HCT116 (cell line): ENCODE data around the gene PHACTR1. TPM values are rescaled to one million over a fixed set of nuclear protein-coding genes. Genes with fewer than 3 reads are reported as not detected.

Experiments used
- ATAC-seq: fragments of 200-7000 bp; cut with Tn5 transposase; 2 replicates; pipeline ENCODE4 v1.9.1; 2020; ENCODE audit warnings: mild to moderate bottlenecking, moderate library complexity
- BruUV-seq: library from RNA; stranded (reverse); fragments of 400-500 nt; replicated peaks from 2 replicates; lab custom pipeline; 2021; lab: Mats Ljungman, UMichigan
- CTCF ChIA-PET: fragments of 300-600 bp; sonication (Branson Sonifier 250); formaldehyde crosslinking; loops from one replicate; lab custom pipeline; 2021; ENCODE audit warnings: antibody characterized with exemption; lab: Charles Lee
- POLR2A ChIA-PET: fragments of 300-600, 350-600 bp; sonication (Branson Sonifier 250); formaldehyde crosslinking; loops from one replicate; lab custom pipeline; 2021; ENCODE audit warnings: antibody characterized with exemption; lab: Charles Lee
- RAD21 ChIA-PET, 2 experiments: fragments of 300-600 bp; sonication (Branson Sonifier 250); formaldehyde crosslinking; loops; one replicate each; lab custom pipeline; 2023; ENCODE audit warnings: low total read pairs in 2 of 2; ENCODE audit not compliant: uncharacterized antibody in 2 of 2, unreplicated experiment in 2 of 2, low non-redundant PET in 1 of 2; lab: Charles Lee
- DNase-seq: peaks from one replicate; pipeline ENCODE4 v3.0.0-alpha.2; 2010; ENCODE audit warnings: low read depth, low spot score
- H2AFZ ChIP-seq: fragments of 200-600 bp; shearing (Covaris generic), sonication (generic); 2 replicates; pipeline ENCODE4 v1.6.1; 2017; ENCODE audit warnings: low read depth, mixed run types, mixed read lengths, antibody characterized with exemption, low read length; ENCODE audit not compliant: poor library complexity, severe bottlenecking
- H3K27ac ChIP-seq: 2 replicates; pipeline ENCODE4 v1.5.1; 2012; ENCODE audit warnings: low read depth, low read length
- H3K27me3 ChIP-seq: fragments of 200-600 bp; sonication (generic); 2 replicates; pipeline ENCODE4 v1.6.1; 2016; ENCODE audit warnings: mixed run types, low read length, mixed read lengths; ENCODE audit not compliant: insufficient read depth
- H3K36me3 ChIP-seq, 2 experiments: fragments of 200-500 bp in 1 of 2; fragments of 200-600 bp in 1 of 2; sonication (Bioruptor generic) in 1 of 2; sonication (generic) in 1 of 2; 2 replicates each; pipeline versions ENCODE4 v1.5.1 to v1.6.1; 2014 to 2016; ENCODE audit warnings: low read length in 2 of 2, inconsistent platforms in 1 of 2, mixed read lengths in 1 of 2, mixed run types in 1 of 2; ENCODE audit not compliant: insufficient read depth in 2 of 2, control insufficient read depth in 1 of 2
- H3K4me1 ChIP-seq, 2 experiments: fragments of 200-600 bp in 1 of 2; sonication (generic) in 1 of 2; 2 replicates each; pipeline versions ENCODE4 v1.5.1 to v1.6.1; 2012 to 2017; ENCODE audit warnings: low read length in 2 of 2, inconsistent platforms in 1 of 2, mild to moderate bottlenecking in 1 of 2, mixed read lengths in 1 of 2, mixed run types in 1 of 2, moderate library complexity in 1 of 2; ENCODE audit not compliant: insufficient read depth in 2 of 2, control insufficient read depth in 1 of 2
- H3K4me2 ChIP-seq: fragments of 200-600 bp; sonication (generic); 2 replicates; pipeline ENCODE4 v1.6.1; 2017; ENCODE audit warnings: mixed run types, low read length, mixed read lengths
- H3K4me3 ChIP-seq, 2 experiments: fragments of 200-600 bp in 1 of 2; sonication (generic) in 1 of 2; replicated peaks in 1 of 2; 2 replicates each; pipeline ENCODE4 v1.5.1; 2011 to 2016; ENCODE audit warnings: low read length in 2 of 2, control low read depth in 1 of 2, low read depth in 1 of 2, mild to moderate bottlenecking in 1 of 2, mixed read lengths in 1 of 2, mixed run types in 1 of 2
- H3K79me2 ChIP-seq: fragments of 200-600 bp; sonication (generic); 2 replicates; pipeline ENCODE4 v1.6.1; 2017; ENCODE audit warnings: mild to moderate bottlenecking, mixed run types, low read length, moderate library complexity, mixed read lengths; ENCODE audit not compliant: insufficient read depth
- H3K9ac ChIP-seq: fragments of 200-600 bp; sonication (generic); 2 replicates; pipeline ENCODE4 v1.6.1; 2016; ENCODE audit warnings: low read length, mixed read lengths
- H3K9me2 ChIP-seq: fragments of 200-600 bp; sonication (generic), shearing (Covaris generic); 2 replicates; pipeline ENCODE4 v1.6.1; 2017; ENCODE audit warnings: mixed run types, mild to moderate bottlenecking, moderate library complexity; ENCODE audit not compliant: insufficient read depth
- H3K9me3 ChIP-seq, 2 experiments: fragments of 200-500 bp in 1 of 2; fragments of 200-600 bp in 1 of 2; sonication (Bioruptor generic) in 1 of 2; sonication (generic) in 1 of 2; 2 replicates each; pipeline ENCODE4 v1.6.1; 2014 to 2017; ENCODE audit warnings: low read length in 2 of 2, mixed read lengths in 2 of 2, inconsistent platforms in 1 of 2, low read depth in 1 of 2, mild to moderate bottlenecking in 1 of 2, mixed run types in 1 of 2, moderate library complexity in 1 of 2; ENCODE audit not compliant: control insufficient read depth in 1 of 2, insufficient read depth in 1 of 2
- H4K20me1 ChIP-seq: fragments of 200-600 bp; sonication (generic), shearing (Covaris generic); 2 replicates; pipeline ENCODE4 v1.6.1; 2017; ENCODE audit warnings: mixed run types, mild to moderate bottlenecking, moderate library complexity; ENCODE audit not compliant: insufficient read depth
- ATF3 ChIP-seq: IDR thresholded peaks from 2 replicates; pipeline ENCODE4 v1.6.1; 2012
- CBX3 ChIP-seq: IDR thresholded peaks from 2 replicates; pipeline ENCODE4 v1.6.1; 2012; ENCODE audit warnings: low read depth
- CEBPB ChIP-seq: IDR thresholded peaks from 2 replicates; pipeline ENCODE4 v1.6.1; 2012; ENCODE audit warnings: low read depth
- CTCF ChIP-seq, 3 experiments: fragments of 200-600 bp in 1 of 3; sonication (generic) in 1 of 3; IDR thresholded peaks in 2 of 3; conservative IDR thresholded peaks in 1 of 3; 2 replicates each; pipeline ENCODE4 v1.5.1; 2012 to 2017; ENCODE audit warnings: low read depth in 2 of 3, low read length in 2 of 3, antibody characterized with exemption in 1 of 3, borderline replicate concordance in 1 of 3, control low read depth in 1 of 3, mild to moderate bottlenecking in 1 of 3, mixed read lengths in 1 of 3, mixed run types in 1 of 3, moderate library complexity in 1 of 3; ENCODE audit not compliant: insufficient read depth in 1 of 3
- ELF1 ChIP-seq: IDR thresholded peaks from 2 replicates; pipeline ENCODE4 v1.6.1; 2012; ENCODE audit warnings: low read depth, borderline replicate concordance
- EZH2 ChIP-seq: fragments of 200-600 bp; sonication (generic); IDR thresholded peaks from 2 replicates; pipeline ENCODE4 v1.6.1; 2017; ENCODE audit warnings: antibody characterized with exemption, mixed run types
- EZH2phosphoT487 ChIP-seq: fragments of 200-600 bp; IDR thresholded peaks from 2 replicates; pipeline ENCODE4 v1.6.1; 2018; ENCODE audit warnings: antibody characterized with exemption, borderline replicate concordance
- FOSL1 ChIP-seq: IDR thresholded peaks from 2 replicates; pipeline ENCODE4 v1.6.1; 2012; ENCODE audit warnings: low read depth
- MAX ChIP-seq: IDR thresholded peaks from 2 replicates; pipeline ENCODE4 v1.6.1; 2012
- POLR2A ChIP-seq: IDR thresholded peaks from 2 replicates; pipeline ENCODE4 v1.7.0; 2011; ENCODE audit warnings: borderline replicate concordance; ENCODE audit not compliant: insufficient read depth, insufficient read length; ENCODE audit errors: extremely low read depth
- POLR2AphosphoS5 ChIP-seq: IDR thresholded peaks from 2 replicates; pipeline ENCODE4 v1.6.1; 2011; ENCODE audit warnings: mild to moderate bottlenecking, low read depth, low read length, moderate library complexity
- RAD21 ChIP-seq: IDR thresholded peaks from 2 replicates; pipeline ENCODE4 v1.6.1; 2012; ENCODE audit warnings: low read depth, mild to moderate bottlenecking
- REST ChIP-seq: IDR thresholded peaks from 2 replicates; pipeline ENCODE4 v1.6.1; 2012; ENCODE audit warnings: low read depth
- SIN3A ChIP-seq: IDR thresholded peaks from 2 replicates; pipeline ENCODE4 v1.6.1; 2012; ENCODE audit warnings: low read depth
- SP1 ChIP-seq: IDR thresholded peaks from 2 replicates; pipeline ENCODE4 v1.6.1; 2012; ENCODE audit warnings: low read depth
- SRF ChIP-seq: IDR thresholded peaks from 2 replicates; pipeline ENCODE4 v1.6.1; 2012; ENCODE audit warnings: low read depth
- TCF7L2 ChIP-seq: IDR thresholded peaks from 2 replicates; pipeline ENCODE4 v1.7.0; 2011; ENCODE audit warnings: borderline replicate concordance, inconsistent platforms; ENCODE audit not compliant: insufficient read depth, insufficient read length; ENCODE audit errors: extremely low read depth
- YY1 ChIP-seq: IDR thresholded peaks from 2 replicates; pipeline ENCODE4 v1.6.1; 2011; ENCODE audit warnings: low read length, low read depth, moderate library complexity, mild to moderate bottlenecking; ENCODE audit not compliant: insufficient replicate concordance; ENCODE audit errors: extremely low read depth
- ZFX ChIP-seq: fragments of 450-650 bp; IDR thresholded peaks from 2 replicates; pipeline ENCODE4 v1.6.1; 2017
- ZNF274 ChIP-seq: fragments of 200-500 bp; sonication (Bioruptor generic); IDR thresholded peaks from 2 replicates; pipeline ENCODE4 v1.6.1; 2014; ENCODE audit warnings: mild to moderate bottlenecking, low read depth, low read length, inconsistent platforms
- intact Hi-C: fragments of 100-400 bp; cut with micrococcal nuclease; formaldehyde crosslinking; loops from 2 replicates; pipeline ENCODE4 v1.10.0; 2022
- total RNA-seq: library from RNA; stranded (reverse); gene quantifications from one replicate; pipeline ENCODE4 v1.2.1, GENCODE V29; 2021; ENCODE audit not compliant: unreplicated experiment

The PHACTR1 gene
- total RNA-seq, 1 experiment from 2014 or later, result 0.17 TPM

- H3K27me3 ChIP-seq, result peaks cover 23% of the 10 kb centered on the region; the same call in 1 of the 2 replicates
- no peak overlapping the region for H3K27ac ChIP-seq
- no peaks in the 10 kb centered on the region for H3K9me3 ChIP-seq
- ATAC-seq (no peak), DNase-seq (no peak)
- RAD21 ChIA-PET, result no interaction called here
- BruUV-seq, result no TSS peak
- H3K4me2 ChIP-seq, result no peak overlapping the region
- H2AFZ ChIP-seq, result no peak overlapping the region
- no peaks in the 10 kb centered on the region for H3K36me3 ChIP-seq
- intact Hi-C loops, result no loop called here
- no peaks in the 10 kb centered on the region for H3K9me2 ChIP-seq
- H3K9ac ChIP-seq, result no peak overlapping the region
- no peaks in the 10 kb centered on the region for H3K4me1 ChIP-seq
- POLR2A ChIA-PET, result no interaction called here
- H4K20me1 ChIP-seq, result no peaks in the 10 kb centered on the region
- no peaks in the 10 kb centered on the region for H3K79me2 ChIP-seq
- no peak overlapping the region for H3K4me3 ChIP-seq
- CTCF ChIA-PET, result no interaction called here
- TF ChIP-seq MAX (no peak), SIN3A (no peak), POLR2A (no peak), FOSL1 (no peak), CEBPB (no peak), RAD21 (no peak), SP1 (no peak), TCF7L2 (no peak), ELF1 (no peak), YY1 (no peak), CBX3 (no peak), ATF3 (no peak), CTCF (IDR thresholded peaks at IDR 0.05 in 2 of 3, conservative IDR thresholded peaks at IDR 0.05 in 1 of 3; ENCODE audit: borderline replicate concordance in 1 of 3, insufficient read depth in 1 of 3, low read depth in 2 of 3, low read length in 2 of 3) (no peak), EZH2 (no peak), ZFX (no peak), EZH2phosphoT487 (no peak), SRF (no peak), ZNF274 (no peak), POLR2AphosphoS5 (no peak), REST (no peak)
- TF ChIP-seq, all 23 proteins: peak for 0
These were observed 50.4 kb downstream of the PHACTR1 start for GRCh38 chr6:12767016-12767415.
